ENCODE measurements around the gene LY6G5C.

- TF ChIP-seq, protein P1, sequence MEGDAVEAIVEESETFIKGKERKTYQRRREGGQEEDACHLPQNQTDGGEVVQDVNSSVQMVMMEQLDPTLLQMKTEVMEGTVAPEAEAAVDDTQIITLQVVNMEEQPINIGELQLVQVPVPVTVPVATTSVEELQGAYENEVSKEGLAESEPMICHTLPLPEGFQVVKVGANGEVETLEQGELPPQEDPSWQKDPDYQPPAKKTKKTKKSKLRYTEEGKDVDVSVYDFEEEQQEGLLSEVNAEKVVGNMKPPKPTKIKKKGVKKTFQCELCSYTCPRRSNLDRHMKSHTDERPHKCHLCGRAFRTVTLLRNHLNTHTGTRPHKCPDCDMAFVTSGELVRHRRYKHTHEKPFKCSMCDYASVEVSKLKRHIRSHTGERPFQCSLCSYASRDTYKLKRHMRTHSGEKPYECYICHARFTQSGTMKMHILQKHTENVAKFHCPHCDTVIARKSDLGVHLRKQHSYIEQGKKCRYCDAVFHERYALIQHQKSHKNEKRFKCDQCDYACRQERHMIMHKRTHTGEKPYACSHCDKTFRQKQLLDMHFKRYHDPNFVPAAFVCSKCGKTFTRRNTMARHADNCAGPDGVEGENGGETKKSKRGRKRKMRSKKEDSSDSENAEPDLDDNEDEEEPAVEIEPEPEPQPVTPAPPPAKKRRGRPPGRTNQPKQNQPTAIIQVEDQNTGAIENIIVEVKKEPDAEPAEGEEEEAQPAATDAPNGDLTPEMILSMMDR (IDR thresholded peaks at IDR 0.05; ENCODE audit: extremely low read depth in 1 of 2, insufficient read depth in 1 of 2, low read depth in 1 of 2, low read length in 2 of 2) = no peak
- TF ChIP-seq JUN (IDR thresholded peaks at IDR 0.05; ENCODE audit: borderline replicate concordance, insufficient read depth, insufficient read length, low read depth) = no peak
Observed at GRCh38 chr6:31654574-31655348, 26.1 kb downstream of the LY6G5C start.

Measured in endothelial cell of umbilical vein (primary cell).